NCI-H1694 (cell line): Measurements from ENCODE around the gene DYNLT5.
"Not testable (repeated sequence)": the region's sequence is repeated elsewhere in the genome, so short reads cannot be mapped to it uniquely, and the experiment has no call there.

ENCODE experiments used
- DNase-seq: peaks from one replicate; lab custom pipeline; 2025; lab: John Stamatoyannopoulos, UW

DYNLT5 gene

GRCh38 chr1:66752000-66752592 lies at the start of gene DYNLT5:
Gene DYNLT5 (plus strand): TSS chr1:66752459. CDS start chr1:66754659, 2,200 bp downstream.
- DNase-seq: no peak

GRCh38 chr1:66704177-66704875 lies 47.9 kb upstream of the DYNLT5 start:
- no peak for DNase-seq

GRCh38 chr1:66705110-66705509 lies 47.1 kb upstream of the DYNLT5 start:
- DNase-seq: no peak

- no peak for DNase-seq
Measured at GRCh38 chr1:66711420-66711819, 40.8 kb upstream of the DYNLT5 start.

DNA sequence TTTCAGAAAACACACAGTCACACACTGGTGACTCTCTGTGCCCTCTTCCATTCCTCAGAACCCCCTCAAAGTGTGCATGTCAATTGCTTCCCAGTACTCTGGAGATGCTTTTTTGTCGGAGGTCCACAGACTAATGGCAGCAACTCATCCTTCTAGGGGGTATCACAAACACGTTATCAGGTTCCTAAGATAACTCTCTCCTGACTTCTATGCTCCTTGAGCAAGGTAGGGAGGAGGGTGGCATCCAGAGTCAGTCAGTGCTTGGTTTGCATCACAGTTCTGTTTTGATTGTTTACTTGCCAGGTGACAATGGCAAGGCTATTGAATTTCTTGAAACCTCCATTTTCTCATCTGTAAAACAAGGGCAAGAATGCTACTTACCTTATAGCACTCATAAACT lies 39.4 kb upstream of the DYNLT5 start:
- DNase-seq: no peak

GRCh38 chr1:66723985-66724384 lies 28.3 kb upstream of the DYNLT5 start:
- no peak for DNase-seq

GRCh38 chr1:66725885-66726665 lies 26.2 kb upstream of the DYNLT5 start:
- peak; percentile 49 for DNase-seq

- no peak for DNase-seq
Measured at GRCh38 chr1:66728021-66728420, 24.2 kb upstream of the DYNLT5 start.

DNA sequence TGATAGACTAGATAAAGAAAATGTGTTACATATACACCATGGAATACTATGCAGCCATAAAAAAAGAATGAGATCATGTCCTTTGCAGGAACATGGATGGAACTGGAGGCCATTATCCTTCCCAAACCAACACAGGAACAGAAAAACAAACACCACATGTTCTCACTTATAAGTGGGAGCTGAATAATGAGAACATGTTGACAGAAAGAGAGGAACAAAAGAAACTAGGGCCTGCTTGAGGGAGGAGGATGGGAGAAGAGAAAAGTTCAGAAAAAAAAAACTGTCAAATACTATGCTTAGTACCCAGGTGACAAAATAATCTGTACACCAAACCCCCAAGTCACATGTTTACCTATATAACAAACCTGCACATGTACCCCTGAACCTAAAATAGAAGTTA lies 23.5 kb upstream of the DYNLT5 start:
- DNase-seq: not testable (repeated sequence)

- DNase-seq: peak; percentile 29
Measured at GRCh38 chr1:66729119-66729518, 23.1 kb upstream of the DYNLT5 start.

- no peak for DNase-seq
Measured at GRCh38 chr1:66729523-66729922, 22.7 kb upstream of the DYNLT5 start.

DNA sequence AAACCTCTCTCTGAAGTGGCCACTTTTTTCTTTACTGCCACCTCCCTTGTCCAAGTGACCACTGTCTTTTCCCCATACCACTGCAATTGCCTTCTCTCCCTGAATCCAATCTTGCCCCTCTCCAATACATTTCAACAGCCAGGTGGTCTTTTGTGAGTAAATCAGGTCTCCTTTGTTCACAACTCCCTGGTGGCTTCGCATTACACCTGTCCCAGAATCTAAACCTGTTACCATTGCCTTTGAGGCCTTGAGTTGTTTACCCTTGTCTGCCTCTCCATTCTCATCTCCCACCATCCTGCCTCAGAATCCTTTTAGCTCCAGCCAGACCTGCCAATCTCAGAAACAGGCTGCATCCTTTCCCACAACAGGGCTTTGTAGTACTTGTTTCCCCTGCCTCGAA lies 21.8 kb upstream of the DYNLT5 start:
- no peak for DNase-seq

GRCh38 chr1:66731170-66731865 lies 20.9 kb upstream of the DYNLT5 start:
- DNase-seq: no peak

GRCh38 chr1:66732407-66733166 lies 19.7 kb upstream of the DYNLT5 start:
- DNase-seq: no peak

GRCh38 chr1:66733348-66734017 lies 18.8 kb upstream of the DYNLT5 start:
- no peak for DNase-seq

- DNase-seq: not testable (repeated sequence)
Measured at GRCh38 chr1:66734531-66734930, 17.7 kb upstream of the DYNLT5 start.

- DNase-seq: no peak
Measured at GRCh38 chr1:66737836-66738235, 14.4 kb upstream of the DYNLT5 start.

- no peak for DNase-seq
Measured at GRCh38 chr1:66739401-66740157, 12.7 kb upstream of the DYNLT5 start.

DNA sequence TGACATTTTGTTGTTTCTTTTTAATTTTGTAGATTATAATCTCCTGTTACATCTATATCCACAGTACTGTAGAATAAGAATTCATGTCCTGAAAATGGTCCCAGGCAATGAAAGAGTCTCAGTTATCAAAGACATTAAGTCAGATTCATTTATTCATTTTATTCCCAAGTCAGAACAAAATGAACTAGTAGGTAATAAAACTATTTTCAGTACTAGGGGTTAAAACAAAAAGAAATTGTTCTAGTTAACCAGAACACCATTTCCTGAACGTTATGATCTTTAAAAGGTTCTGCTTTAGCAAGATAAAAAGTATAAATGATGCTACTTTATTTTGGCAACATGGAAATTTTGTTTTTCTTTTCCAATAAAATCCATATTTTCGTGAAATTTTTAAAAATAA lies 6.8 kb upstream of the DYNLT5 start:
- DNase-seq: no peak

GRCh38 chr1:66747501-66747900 lies 4.8 kb upstream of the DYNLT5 start:
- DNase-seq: no peak
